Prostate gland (tissue), 2 donors: ENCODE data around the gene HOXD11. TPM values are rescaled to one million over a fixed set of nuclear protein-coding genes. Genes with fewer than 3 reads are reported as not detected.
A peak's percentile ranks its signal among the peaks of the same experiment; 100 is the strongest.

Experiments
- DNase-seq: peaks from one replicate; pipeline ENCODE4 v3.0.0-alpha.2; 2019; ENCODE audit warnings: low spot score
- H3K27ac ChIP-seq, 2 donors: fragments of 200-600 bp; sonication (generic); 2 replicates each; pipeline ENCODE4 v1.5.1; 2017 to 2019
- H3K27me3 ChIP-seq: fragments of 200-600 bp; sonication (generic); replicated peaks from 2 replicates; pipeline ENCODE4 v1.5.1; 2019; ENCODE audit not compliant: insufficient read depth
- H3K36me3 ChIP-seq, 2 donors: fragments of 200-600 bp; sonication (generic); 1 replicate in 1 of 2; 2 replicates in 1 of 2; pipeline versions ENCODE4 v1.5.1 to v1.8.1; 2017 to 2019
- H3K4me1 ChIP-seq: fragments of 200-600 bp; sonication (generic); replicated peaks from 2 replicates; pipeline ENCODE4 v1.5.1; 2019
- H3K4me3 ChIP-seq, 2 donors: fragments of 200-600 bp; sonication (generic); 2 replicates each; pipeline ENCODE4 v1.5.1; 2017 to 2019
- H3K9me3 ChIP-seq: fragments of 200-600 bp; sonication (generic); 2 replicates; pipeline ENCODE4 v1.5.1; 2017
- CTCF ChIP-seq, 4 experiments: fragments of 200-600 bp in 2 of 4; fragments of 450-650 bp in 2 of 4; sonication (generic) in 2 of 4; IDR thresholded peaks; 1 replicate in 3 of 4; 2 replicates in 1 of 4; pipeline ENCODE4 v1.5.1; 2016 to 2019; ENCODE audit warnings: antibody characterized with exemption in 4 of 4, mild to moderate bottlenecking in 2 of 4, moderate library complexity in 2 of 4
- POLR2A ChIP-seq: fragments of 450-650 bp; IDR thresholded peaks from one replicate; pipeline ENCODE4 v1.6.1; 2016; ENCODE audit warnings: antibody characterized with exemption, mild to moderate bottlenecking
- POLR2AphosphoS5 ChIP-seq: sonication (generic); formaldehyde crosslinking; IDR thresholded peaks from one replicate; pipeline ENCODE4 v1.6.1; 2017; ENCODE audit warnings: antibody characterized with exemption
- WGBS: methylation state at CpG from one replicate; pipeline ENCODE4 v1.1.5; 2018; 5-methylcytosine and 5-hydroxymethylcytosine counted together
- intact Hi-C: fragments of 100-400 bp; cut with DNase I; formaldehyde crosslinking; loops from one replicate; pipeline ENCODE4 v1.14.2; 2022
- microRNA counts, 2 donors: library from miRNA; unstranded; fragments of <30 nt; microRNA quantifications; one replicate each; lab custom pipeline; 2016 to 2017
- microRNA-seq: library from miRNA; unstranded; fragments of <30 nt; microRNA quantifications from one replicate; pipeline ENCODE4, GENCODE V29; 2016
- small RNA-seq, 2 donors: library from RNA; depleted of rRNA; stranded (forward); fragments of <200 nt; gene quantifications; one replicate each; pipeline ENCODE3, GENCODE V24; 2016
- total RNA-seq, 2 donors: library from RNA; depleted of rRNA; stranded (reverse); fragments of >200 nt; gene quantifications; one replicate each; pipeline ENCODE4 v1.1.0, GENCODE V29; 2016

The HOXD11 gene
- total RNA-seq, 2 donors from 2014 or later: 8.0 to 14.9 TPM

GRCh38 chr2:176158186-176158591 lies 51.1 kb downstream of the HOXD11 start:
- DNase-seq: no peak
- H3K27ac ChIP-seq: no peak overlapping the region
- no peaks in the 10 kb centered on the region for H3K4me1 ChIP-seq
- 17% methylated on average over 22 of the region's 22 CpGs for WGBS
- H3K4me3 ChIP-seq: no peak overlapping the region
- no peaks in the 10 kb centered on the region for H3K36me3 ChIP-seq
- no peaks in the 10 kb centered on the region for H3K9me3 ChIP-seq
- intact Hi-C loops: no loop called here
- TF ChIP-seq CTCF (IDR thresholded peaks at IDR 0.05) (no peak), POLR2A (no peak), POLR2AphosphoS5 (no peak)
- peaks cover 55% of the 10 kb centered on the region for H3K27me3 ChIP-seq

DNA sequence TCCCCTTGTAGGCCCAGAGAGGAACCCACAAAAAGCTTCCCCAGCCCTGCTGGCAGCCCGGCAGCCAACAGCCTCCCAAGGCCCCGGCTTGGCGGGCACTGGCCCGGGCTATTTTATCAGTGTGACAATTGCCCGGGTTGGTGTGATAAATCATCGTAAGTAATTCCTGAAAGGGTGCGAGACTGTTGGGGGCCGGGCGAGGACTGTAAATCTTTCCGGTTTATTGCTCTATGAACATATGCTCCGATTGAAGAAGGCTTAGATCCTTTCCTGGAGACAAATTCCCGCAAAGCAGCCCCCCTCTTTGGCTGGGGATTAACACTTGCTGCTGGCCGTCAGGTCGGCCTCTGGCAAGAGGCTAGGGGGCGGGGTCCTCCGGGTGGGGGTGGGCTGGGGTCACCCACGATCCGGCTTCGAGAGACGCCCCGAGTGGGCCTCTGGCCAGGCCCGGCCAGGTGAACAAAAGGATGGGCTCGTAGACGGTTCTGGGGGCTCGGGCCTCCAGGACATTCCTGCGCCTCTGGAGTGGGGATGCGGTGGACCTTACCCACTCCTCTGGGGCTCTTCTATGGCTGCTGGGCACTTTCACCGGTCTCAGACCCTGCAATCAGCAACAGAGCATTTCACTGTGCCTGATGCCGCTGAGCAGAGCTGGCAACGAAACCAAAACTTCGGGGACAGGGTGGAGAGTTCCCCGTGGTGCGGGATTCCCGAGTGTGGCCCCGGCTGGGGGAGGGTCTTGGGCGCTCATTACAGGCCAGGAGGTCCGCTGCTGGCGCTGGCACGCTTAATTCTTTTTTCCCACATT lies 52.0 kb downstream of the HOXD11 start:
- WGBS: 11% methylated on average over 38 of the region's 39 CpGs
- Histone ChIP-seq H3K36me3 (no peaks in the 10 kb centered on the region), H3K9me3 (no peaks in the 10 kb centered on the region), H3K27me3 (peaks cover 63% of the 10 kb centered on the region), H3K27ac (no peak overlapping the region), H3K4me1 (no peaks in the 10 kb centered on the region), H3K4me3 (no peak overlapping the region)
- no peak for DNase-seq
- TF ChIP-seq CTCF (IDR thresholded peaks at IDR 0.05) (no peak), POLR2AphosphoS5 (no peak), POLR2A (no peak)
- intact Hi-C loops: no loop called here

MicroRNAs within 50 kb of the gene (microRNA counts, 767-probe panel; counts per million panel counts)
- microRNA hsa-miR-10b-5p (lab: Ali Mortazavi, UCI): 2,180 to 2,682 counts per million in 2 donors

Small RNA genes lying within 50 kb of the gene (microRNA-seq; reads per million reads assigned to microRNA genes)
- gene MIR10B: 2,017 reads per million, percentile 91 among the genes with 10 or more reads in this experiment

Small RNA genes lying within 50 kb of the gene (small RNA-seq; reads per million reads assigned to genes)
- gene MIR10B: 236,903 to 346,403 reads per million in 2 donors

Other genes with a start within 250 kb of the HOXD11 start
- gene LNPK, start 105.0 kb upstream of the HOXD11 start, total RNA-seq: 10 to 100 TPM; 19.7 to 21.9 TPM
- 1 to 10 TPM; 1.2 to 1.6 TPM for gene EVX2, start 23.3 kb upstream of the HOXD11 start, total RNA-seq
- 10 to 100 TPM; 10.6 to 11.8 TPM for gene HOXD13, start 14.6 kb upstream of the HOXD11 start, total RNA-seq
- under 1 TPM in 1 of 2 donors, not detected in 1; 0.36 TPM for gene HOXD12, start 7.5 kb upstream of the HOXD11 start, total RNA-seq
- 10 to 100 TPM; 10.4 to 32.5 TPM for gene HOXD10, start 9.5 kb downstream of the HOXD11 start, total RNA-seq
- 10 to 100 TPM in 1 of 2 donors, 1 to 10 TPM in 1; 5.9 to 29.1 TPM for gene HOXD9, start 15.4 kb downstream of the HOXD11 start, total RNA-seq
- gene HOXD8, start 22.4 kb downstream of the HOXD11 start, total RNA-seq: 10 to 100 TPM; 10.4 to 30.8 TPM
- gene HOXD4, start 44.3 kb downstream of the HOXD11 start, total RNA-seq: 1 to 10 TPM; 1.2 to 6.7 TPM
- 1 to 10 TPM; 2.2 to 5.3 TPM for gene HOXD3, start 50.0 kb downstream of the HOXD11 start, total RNA-seq
- 1 to 10 TPM; 2.3 to 6.1 TPM for gene HOXD1, start 81.4 kb downstream of the HOXD11 start, total RNA-seq
- 10 to 100 TPM; 33.3 to 47.6 TPM for gene MTX2, start 162.2 kb downstream of the HOXD11 start, total RNA-seq